Right renal pelvis (tissue), 4 donors: Measurements from ENCODE around the gene KCTD13. TPM values are rescaled to one million over a fixed set of nuclear protein-coding genes. Genes with fewer than 3 reads are reported as not detected.
"Not testable (repeated sequence)": the region's sequence is repeated elsewhere in the genome, so short reads cannot be mapped to it uniquely, and the experiment has no call there.

ENCODE experiments used
- DNase-seq, 4 donors: peaks; one replicate each; pipeline ENCODE4 v3.0.0-alpha.2; 2013; ENCODE audit warnings: low read depth in 4 of 4, low spot score in 3 of 4, missing footprints in 1 of 4
- polyA plus RNA-seq, 4 donors: library from polyadenylated mRNA; unstranded; fragments of 120-200 nt; gene quantifications; one replicate each; pipeline ENCODE4 v1.2.1, GENCODE V29; 2013; ENCODE audit not compliant: insufficient read length in 4 of 4

The KCTD13 gene
- polyA plus RNA-seq, 4 donors, result 12.5 to 18.4 (median 16.4) TPM

GRCh38 chr16:29891525-29892457 is 34.2 kb downstream of the KCTD13 start:
- no peak for DNase-seq

GRCh38 chr16:29889372-29889771 is 36.7 kb downstream of the KCTD13 start:
- DNase-seq, result not testable (repeated sequence)

- no peak for DNase-seq
These were observed 42.0 kb downstream of the KCTD13 start for GRCh38 chr16:29883987-29884386.

- no peak for DNase-seq
These were observed 45.0 kb downstream of the KCTD13 start for GRCh38 chr16:29881050-29881449.

GRCh38 chr16:29878172-29878571 is 47.9 kb downstream of the KCTD13 start:
- no peak for DNase-seq

GRCh38 chr16:29877266-29877961 is 48.6 kb downstream of the KCTD13 start:
- no peak for DNase-seq

GRCh38 chr16:29876594-29877249 is 49.3 kb downstream of the KCTD13 start:
- DNase-seq, result no peak

GRCh38 chr16:29876217-29876593 is 49.8 kb downstream of the KCTD13 start:
- DNase-seq, result no peak

- no peak for DNase-seq
These were observed 50.8 kb downstream of the KCTD13 start for GRCh38 chr16:29875206-29875605.

- no peak for DNase-seq
These were observed 52.7 kb downstream of the KCTD13 start for GRCh38 chr16:29873319-29873718.

- no peak for DNase-seq
These were observed 54.0 kb downstream of the KCTD13 start for GRCh38 chr16:29871822-29872546.

- DNase-seq, result not testable (repeated sequence)
These were observed 57.0 kb downstream of the KCTD13 start for GRCh38 chr16:29869067-29869466.

GRCh38 chr16:29868396-29869009 is 57.5 kb downstream of the KCTD13 start:
- DNase-seq, result no peak

- DNase-seq, result no peak
These were observed 61.8 kb downstream of the KCTD13 start for GRCh38 chr16:29864205-29864604.

GRCh38 chr16:29863669-29863984 is 62.4 kb downstream of the KCTD13 start:
- no peak for DNase-seq

- peak; percentile 93 to 97 (median 94) for DNase-seq
These were observed 63.0 kb downstream of the KCTD13 start, which contains the start of gene CDIPT for GRCh38 chr16:29862884-29863668. Gene CDIPT (minus strand): TSS chr16:29863226. CDS start chr16:29862857, 369 bp downstream.

- DNase-seq, result peak in 1 of 4 donors; percentile 12
These were observed 63.6 kb downstream of the KCTD13 start for GRCh38 chr16:29862383-29862883.

GRCh38 chr16:29860218-29860617 is 65.8 kb downstream of the KCTD13 start:
- no peak for DNase-seq

- no peak for DNase-seq
These were observed 67.1 kb downstream of the KCTD13 start for GRCh38 chr16:29858974-29859373.
